HG02885 (cell line): ENCODE measurements around the gene POLN.
"Not testable (repeated sequence)": the region's sequence is repeated elsewhere in the genome, so short reads cannot be mapped to it uniquely, and the experiment has no call there.

Experiments
- ATAC-seq: cut with Tn5 transposase; IDR thresholded peaks from one replicate; pipeline ENCODE4 v1.9.1; 2021; ENCODE audit warnings: mild to moderate bottlenecking; ENCODE audit not compliant: unreplicated experiment, poor library complexity

Gene POLN

GRCh38 chr4:2275546-2276251 is 33.8 kb upstream of the POLN start:
- no peak for ATAC-seq

- not testable (repeated sequence) for ATAC-seq
These were observed 33.1 kb upstream of the POLN start for GRCh38 chr4:2275044-2275397.

- no peak for ATAC-seq
These were observed 32.6 kb upstream of the POLN start for GRCh38 chr4:2274320-2275043.

DNA sequence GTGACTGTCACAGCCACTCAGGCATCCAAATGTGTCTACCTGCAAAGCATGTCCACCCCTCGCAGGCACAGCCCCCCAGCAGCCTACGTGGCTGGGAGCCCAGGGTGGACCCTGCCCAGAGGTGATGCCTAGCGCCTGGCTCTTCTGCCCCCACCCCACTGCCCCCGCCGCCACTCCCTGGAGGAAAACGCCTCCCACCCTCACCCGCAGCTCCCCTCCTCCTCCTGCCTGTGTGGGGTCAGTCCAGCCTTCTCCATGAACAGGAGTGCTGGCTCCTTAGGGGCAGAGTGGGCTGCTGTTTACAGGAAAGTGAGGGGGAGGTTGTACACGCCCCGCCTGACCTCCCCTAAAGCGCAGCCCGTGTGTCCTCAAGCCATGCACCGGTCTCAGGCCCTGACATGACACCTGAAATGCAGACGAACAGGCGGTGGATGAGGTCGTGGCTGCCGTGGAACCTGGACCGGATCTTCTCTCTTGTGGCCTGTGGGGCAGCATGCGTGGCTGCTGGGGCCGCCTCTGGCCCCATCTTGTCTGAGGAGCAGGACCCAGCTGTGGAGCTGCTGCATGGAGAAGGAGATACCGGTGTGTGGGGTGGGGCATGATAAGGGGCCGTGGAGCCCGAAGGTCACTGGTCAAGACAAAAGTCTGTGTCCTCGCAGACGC is 31.9 kb upstream of the POLN start:
- ATAC-seq: no peak

GRCh38 chr4:2273221-2273620 is 31.3 kb upstream of the POLN start:
- ATAC-seq: no peak

- ATAC-seq: no peak
These were observed 30.9 kb upstream of the POLN start for GRCh38 chr4:2272828-2273120.

DNA sequence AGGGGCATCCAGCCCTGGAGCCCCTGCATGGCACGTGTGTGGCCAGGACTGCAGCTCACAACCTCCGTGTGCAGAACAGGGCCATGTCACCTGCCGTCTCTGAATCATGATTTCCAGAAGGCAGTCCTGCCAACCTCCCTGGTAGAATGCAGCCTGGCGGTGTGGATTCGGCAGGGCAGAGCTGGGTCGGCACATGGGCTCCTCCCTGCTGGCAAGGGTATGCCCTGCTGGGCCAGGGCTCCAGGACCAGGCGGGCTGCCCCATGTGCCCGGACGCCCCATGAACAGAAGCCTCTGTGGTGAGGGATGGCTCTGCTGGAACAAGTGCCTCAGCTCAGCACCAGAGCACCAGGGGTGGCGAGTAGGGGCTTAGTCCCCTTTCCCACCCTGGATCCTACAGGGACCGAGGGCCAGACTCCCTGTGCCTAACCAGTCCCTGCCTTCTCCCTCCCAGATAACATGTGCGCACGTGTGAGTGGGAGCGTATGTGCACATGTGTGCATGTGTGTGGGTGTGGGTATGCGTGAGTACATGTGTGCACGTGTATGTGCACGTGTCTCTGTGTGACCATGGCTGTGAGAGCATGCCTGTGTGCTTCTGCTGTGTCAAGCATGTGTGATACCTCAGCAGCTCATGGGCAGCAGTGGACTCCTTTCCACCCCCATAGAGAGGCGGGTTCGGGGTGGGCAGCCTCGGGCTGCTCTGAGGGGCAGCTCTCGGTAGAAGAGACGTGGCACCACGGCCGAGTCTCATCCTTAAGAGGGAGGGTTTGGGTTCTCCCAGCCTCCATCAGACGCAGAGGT is 30.3 kb upstream of the POLN start:
- no peak for ATAC-seq

DNA sequence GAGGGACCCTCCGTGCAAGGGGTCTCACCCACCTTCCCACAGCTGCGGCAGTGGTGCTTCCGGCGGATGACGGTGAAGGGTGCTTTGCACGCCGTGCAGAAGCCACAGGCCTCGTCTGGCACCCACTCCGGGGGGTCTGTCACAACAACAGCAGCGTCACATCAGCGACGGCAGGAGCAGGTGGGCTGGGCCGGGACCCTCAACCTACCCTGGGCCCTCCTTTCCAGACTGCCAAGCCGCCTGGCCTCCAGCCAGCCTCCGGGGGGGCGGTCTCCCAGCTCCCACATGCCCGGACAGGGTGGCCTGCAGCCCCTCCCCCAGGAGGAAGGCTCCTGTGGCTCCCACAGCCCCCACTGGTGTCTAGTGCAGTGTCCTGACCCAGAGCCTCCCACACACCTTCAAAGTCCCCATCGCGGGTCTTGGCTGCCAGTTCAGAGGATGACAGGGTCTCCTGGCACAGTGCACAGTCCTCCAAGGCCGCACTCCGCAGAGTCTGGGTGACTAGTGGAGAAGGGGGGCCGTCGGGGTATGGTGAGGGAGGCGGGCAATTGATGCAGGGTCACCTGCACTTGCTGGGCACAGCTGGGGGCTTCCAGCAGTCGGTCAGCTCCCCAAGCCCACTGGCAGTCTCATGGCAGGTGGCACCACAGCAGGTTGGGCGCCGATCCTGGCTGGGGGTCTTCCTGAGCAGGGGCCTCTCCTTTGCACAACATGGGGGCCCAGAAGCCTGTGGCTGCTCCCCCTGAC is 29.5 kb upstream of the POLN start:
- ATAC-seq: no peak

GRCh38 chr4:2270341-2271165 is 28.6 kb upstream of the POLN start:
- ATAC-seq: no peak

DNA sequence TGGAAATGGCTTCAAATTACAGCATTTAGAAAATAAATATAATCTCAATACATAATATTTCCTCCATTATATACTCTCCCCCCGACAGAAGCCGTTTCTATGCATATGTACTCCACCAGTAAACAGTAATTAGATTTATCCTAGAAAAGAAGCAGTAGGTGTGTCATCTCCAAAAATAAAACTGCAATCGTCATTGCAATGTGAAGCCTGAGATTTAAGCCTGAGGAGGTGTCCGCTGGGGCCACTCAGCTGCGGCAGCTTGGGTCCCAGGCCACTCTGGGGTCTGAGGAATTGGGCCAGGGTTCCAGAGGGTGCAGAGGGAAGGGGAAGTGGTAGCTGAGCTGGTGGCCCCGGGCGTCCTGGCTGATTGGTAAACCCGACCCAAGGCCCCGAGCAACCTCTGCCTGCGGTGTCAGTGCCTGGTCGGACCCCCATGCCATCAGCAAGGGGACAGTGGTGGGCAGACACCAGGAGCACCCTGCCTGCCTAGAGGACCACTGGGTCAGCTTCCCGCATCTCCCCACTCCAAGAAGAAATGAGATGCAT is 27.8 kb upstream of the POLN start:
- ATAC-seq: no peak

- no peak for ATAC-seq
These were observed 27.2 kb upstream of the POLN start for GRCh38 chr4:2269206-2269531.

- no peak for ATAC-seq
These were observed 26.7 kb upstream of the POLN start for GRCh38 chr4:2268357-2269205.

DNA sequence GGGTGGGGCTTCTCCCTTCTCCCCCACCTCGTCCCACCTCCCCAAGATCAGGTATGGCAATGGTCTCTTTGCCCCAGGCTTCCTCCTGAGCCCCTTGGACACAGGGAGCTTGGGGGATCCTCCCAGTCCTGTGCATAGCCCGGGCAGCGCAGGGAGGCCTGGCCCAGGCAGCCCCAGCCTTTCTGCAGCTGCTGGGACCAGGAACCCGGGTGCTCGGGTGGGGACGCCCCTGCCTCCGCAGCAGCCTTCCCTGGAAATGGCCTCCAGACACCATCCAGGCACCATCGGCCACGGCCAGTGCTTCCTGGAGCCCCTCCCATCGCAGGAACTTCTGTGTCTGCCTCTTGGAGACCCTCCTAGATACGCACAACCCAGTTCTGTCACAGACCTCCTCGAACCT is 25.9 kb upstream of the POLN start:
- ATAC-seq: no peak

DNA sequence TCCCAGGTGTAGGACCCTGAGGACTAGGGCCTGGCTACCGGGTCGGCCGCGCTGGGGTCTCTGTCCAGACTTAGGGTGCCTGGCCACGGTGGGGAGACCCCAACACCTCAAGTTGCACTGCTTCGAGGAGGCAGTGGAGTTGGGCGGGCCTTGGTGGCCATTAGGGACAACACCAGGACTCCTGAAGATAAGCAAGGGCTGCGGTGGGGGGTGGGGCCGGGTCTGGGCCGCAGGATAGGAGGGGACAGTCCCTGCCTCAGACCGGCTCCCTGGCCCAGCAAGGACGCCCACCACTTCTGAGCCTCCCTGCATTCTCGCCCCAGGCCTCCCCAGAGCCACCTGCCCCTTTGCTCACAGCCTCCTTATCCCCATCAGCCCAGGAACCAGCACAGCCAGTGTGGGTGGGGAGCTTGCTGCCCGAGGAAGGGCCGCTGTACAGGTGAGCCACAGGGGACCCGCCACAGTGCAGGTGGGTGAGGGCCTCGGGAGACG is 25.4 kb upstream of the POLN start:
- no peak for ATAC-seq

DNA sequence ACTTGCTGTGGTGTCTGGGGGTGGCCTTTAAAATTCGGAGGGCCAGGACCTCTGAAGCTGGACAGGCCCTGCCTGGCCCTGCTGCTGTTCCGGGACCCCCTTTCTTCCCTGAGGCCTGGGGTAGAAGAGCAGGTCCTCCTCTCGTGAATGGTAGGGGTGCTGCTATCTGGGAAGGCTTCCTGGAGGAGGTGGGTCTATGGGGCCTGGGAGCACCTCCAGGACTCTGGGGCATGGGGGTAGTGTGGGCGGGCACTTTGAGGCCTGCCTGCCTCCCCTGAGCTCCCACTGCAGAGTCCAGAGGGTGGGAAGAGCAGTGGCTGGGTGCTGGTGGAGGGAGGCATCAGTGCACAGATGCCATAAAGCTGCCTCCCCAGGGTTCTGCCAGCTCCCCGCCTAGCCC is 24.9 kb upstream of the POLN start:
- no peak for ATAC-seq

DNA sequence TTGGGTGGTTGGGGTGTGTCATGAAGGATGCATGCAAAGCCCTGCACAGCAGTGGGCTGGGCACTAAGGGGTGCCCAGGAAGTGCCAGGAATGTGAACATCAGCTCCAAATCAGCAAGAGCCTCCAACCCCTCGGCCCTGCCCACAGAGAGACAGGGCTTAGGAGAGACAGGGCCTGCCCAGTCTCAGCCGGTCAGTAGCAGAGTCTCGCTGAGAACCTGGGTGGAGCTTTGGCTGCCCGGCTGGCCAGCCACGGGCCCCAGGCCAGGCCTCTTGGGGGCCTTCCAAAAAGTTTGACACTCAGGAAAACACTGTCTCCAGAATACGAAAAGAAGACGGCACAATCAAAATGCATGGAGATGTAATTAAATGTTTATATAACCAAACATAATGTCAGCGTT is 24.3 kb upstream of the POLN start:
- ATAC-seq: no peak

DNA sequence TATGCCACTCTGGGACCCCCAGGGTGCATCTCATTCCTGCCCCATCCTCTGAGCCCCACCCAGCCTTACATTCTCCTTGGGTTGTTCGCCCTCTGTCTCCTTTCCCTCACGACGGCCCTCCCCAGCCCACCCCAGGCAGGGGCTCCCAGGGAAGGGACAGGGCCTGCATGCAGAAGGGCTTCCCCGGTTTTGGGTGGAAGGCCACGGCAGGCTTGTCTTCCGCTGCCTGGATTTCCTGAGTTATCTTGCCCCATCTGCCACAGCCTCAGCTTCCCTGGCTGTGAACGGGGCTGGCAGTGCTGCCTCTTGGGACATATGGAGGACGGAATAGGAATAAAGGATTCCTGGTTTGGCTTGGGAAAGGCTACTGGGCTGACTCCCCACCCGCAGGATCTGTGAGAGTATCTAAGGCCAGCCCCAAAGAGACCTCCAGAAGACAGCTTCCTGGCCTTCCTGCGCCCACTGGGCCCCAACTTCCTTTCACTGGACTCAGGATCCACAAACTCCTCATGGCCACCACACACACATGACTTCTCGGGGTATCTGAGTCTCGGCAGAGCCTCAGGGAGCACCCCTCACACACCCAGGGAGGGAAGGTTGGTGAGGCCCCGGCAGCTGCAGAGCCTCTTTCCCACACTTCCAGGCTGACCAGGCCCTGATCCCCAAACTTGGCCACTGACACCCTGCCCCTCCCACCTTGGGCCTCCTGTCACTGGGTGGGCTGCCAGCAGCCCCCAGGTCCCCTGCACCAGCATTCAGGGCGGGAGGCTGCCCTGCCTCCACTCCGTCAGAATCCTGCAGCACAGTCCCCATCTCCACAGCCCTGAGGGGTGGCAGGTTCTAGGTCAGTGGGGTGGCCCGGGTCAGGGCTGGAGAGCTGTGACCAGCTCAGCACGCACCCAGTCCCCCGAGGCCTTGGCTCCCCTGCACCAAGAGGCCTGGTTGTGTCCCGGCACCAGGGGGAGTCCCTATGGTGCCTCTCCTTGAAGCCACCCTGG is 23.5 kb upstream of the POLN start:
- ATAC-seq: no peak
